Measurements from ENCODE around the gene EPRS1. TPM values are rescaled to one million over a fixed set of nuclear protein-coding genes. Genes with fewer than 3 reads are reported as not detected.
A peak's percentile ranks its signal among the peaks of the same experiment; 100 is the strongest.

EPRS1 gene
- 132 to 140 TPM (median 133 TPM) in 3 replicates for total RNA-seq (2021)
- Bru-seq, nascent RNA = percentile 82 among the genes with signal in this experiment
- long read RNA-seq, experiment 1, full-length matches to known transcripts = 590 of 771 reads
- long read RNA-seq, experiment 1, partial matches to known transcripts = 147 of 771 reads
- long read RNA-seq, experiment 1, other reads (novel, unspliced or antisense) = 34 of 771 reads
- long read RNA-seq, experiment 2, full-length matches to known transcripts = 39 of 196 reads
- long read RNA-seq, experiment 2, partial matches to known transcripts = 104 of 196 reads
- long read RNA-seq, experiment 2, other reads (novel, unspliced or antisense) = 53 of 196 reads
- long read RNA-seq, experiment 3, full-length matches to known transcripts = 1 of 33 reads
- long read RNA-seq, experiment 3, partial matches to known transcripts = 32 of 33 reads
- long read RNA-seq, experiment 3, other reads (novel, unspliced or antisense) = 0 of 33 reads

- peak; percentile 100 for ATAC-seq
- Mint-ChIP-seq H3K4me3 (peak within 1 kb of the TSS; percentile 95), H3K4me1 (peaks cover 12% of the 10 kb centered on the region; the same call in 1 of the 2 replicates), H3K27ac (peak within 1 kb of the TSS; percentile 97), H3K9me3 (no peaks in the 10 kb centered on the region), H3K36me3 (0 out of 2 replicates have a peak, but pooled peaks cover 3% of the 10 kb centered on the region), H3K27me3 (ENCODE audit: low read depth) (no peaks in the 10 kb centered on the region)
- ChIA-PET POLR2A (interaction anchor here (0.7 kb wide), 1 partner anchor 255 kb away, joined by 3 read pairs; no protein-coding TSS in a partner anchor), CTCF (interaction anchor here (0.6 to 1.5 kb wide), 8 partner anchors 14 to 207 kb away, joined by 3 to 7 read pairs (median 3); partner anchors contain the start of genes BPNT1 and IARS2)
- DNase-seq (ENCODE audit: low spot score) = peak; percentile 94
- TF ChIP-seq FOXP4 (CRISPR knock-in tag; IDR thresholded peaks at IDR 0.05) (peak; percentile 75), USF1 (CRISPR knock-in tag; IDR thresholded peaks at IDR 0.05) (peak; percentile 8; the same call in 1 of the 2 replicates), ZNF317 (CRISPR knock-in tag; IDR thresholded peaks at IDR 0.05; ENCODE audit: borderline replicate concordance, low read depth) (no peak), ATF2 (CRISPR knock-in tag; IDR thresholded peaks at IDR 0.05; ENCODE audit: borderline replicate concordance, low read depth) (no peak), E2F4 (CRISPR knock-in tag; IDR thresholded peaks at IDR 0.05; ENCODE audit: borderline replicate concordance, low read depth) (no peak), CBFB (CRISPR knock-in tag; IDR thresholded peaks at IDR 0.05; ENCODE audit: low read depth) (no peak), JAZF1 (CRISPR knock-in tag; IDR thresholded peaks at IDR 0.05) (no peak), MLX (CRISPR knock-in tag; IDR thresholded peaks at IDR 0.05) (peak; percentile 64; the same call in 1 of the 2 replicates), MAX (CRISPR knock-in tag; IDR thresholded peaks at IDR 0.05) (peak; percentile 99), SOX15 (CRISPR knock-in tag; IDR thresholded peaks at IDR 0.05) (no peak), ZNF219 (CRISPR knock-in tag; IDR thresholded peaks at IDR 0.05; ENCODE audit: borderline replicate concordance) (no peak), ZSCAN18 (CRISPR knock-in tag; IDR thresholded peaks at IDR 0.05) (no peak), CTCF (IDR thresholded peaks at IDR 0.05) (peak; percentile 33; the same call in 1 of the 2 replicates), ZNF281 (CRISPR knock-in tag; IDR thresholded peaks at IDR 0.05) (no peak), GABPB1 (CRISPR knock-in tag; IDR thresholded peaks at IDR 0.05) (peak; percentile 99), ZNF121 (CRISPR knock-in tag; IDR thresholded peaks at IDR 0.05) (no peak), NR2C2 (CRISPR knock-in tag; IDR thresholded peaks at IDR 0.05) (no peak), ZBTB21 (CRISPR knock-in tag; IDR thresholded peaks at IDR 0.05; ENCODE audit: borderline replicate concordance) (no peak), SMAD3 (CRISPR knock-in tag; IDR thresholded peaks at IDR 0.05; ENCODE audit: borderline replicate concordance) (peak; percentile 69; the same call in 1 of the 2 replicates)
Measured at GRCh38 chr1:220046052-220046930, at the start of gene EPRS1. Gene EPRS1 (minus strand): TSS chr1:220046505. CDS start chr1:220046388, 117 bp downstream.
